Mucosa of stomach (tissue), 1 donor: Measurements from ENCODE around the gene PCDHA5.
"Not testable (repeated sequence)": the region's sequence is repeated elsewhere in the genome, so short reads cannot be mapped to it uniquely, and the experiment has no call there.

Source experiments
- H3K27me3 ChIP-seq: one replicate; pipeline ENCODE4 v1.7.0; 2013; ENCODE audit warnings: mild to moderate bottlenecking, low read length; ENCODE audit not compliant: control insufficient read depth, insufficient read depth
- H3K36me3 ChIP-seq: one replicate; pipeline ENCODE4 v1.7.0; 2013; ENCODE audit warnings: low read length; ENCODE audit not compliant: control insufficient read depth, insufficient read depth
- H3K4me1 ChIP-seq: one replicate; pipeline ENCODE4 v1.7.0; 2013; ENCODE audit warnings: mild to moderate bottlenecking, low read length; ENCODE audit not compliant: control insufficient read depth, insufficient read depth
- H3K4me3 ChIP-seq: one replicate; pipeline ENCODE4 v1.7.0; 2013; ENCODE audit warnings: low read length
- H3K9ac ChIP-seq: one replicate; pipeline ENCODE4 v1.7.0; 2013; ENCODE audit warnings: mild to moderate bottlenecking, low read length, moderate library complexity
- H3K9me3 ChIP-seq: one replicate; pipeline ENCODE4 v1.7.0; 2013; ENCODE audit warnings: mild to moderate bottlenecking, low read length, moderate library complexity; ENCODE audit not compliant: control insufficient read depth
- donor health status: Pancreatic carcinoma.

Gene PCDHA5

GRCh38 chr5:140801494-140801841 is 19.9 kb upstream of the PCDHA5 start:
- Histone ChIP-seq H3K4me3 (no peak overlapping the region), H3K9ac (no peak overlapping the region), H3K27me3 (no peaks in the 10 kb centered on the region), H3K9me3 (no peaks in the 10 kb centered on the region), H3K36me3 (no peaks in the 10 kb centered on the region), H3K4me1 (no peaks in the 10 kb centered on the region)

- H3K4me1 ChIP-seq, H3K27me3 ChIP-seq, H3K36me3 ChIP-seq, H3K9me3 ChIP-seq, H3K4me3 ChIP-seq, H3K9ac ChIP-seq: not testable (repeated sequence)
Observed at GRCh38 chr5:140802381-140802780, 19.0 kb upstream of the PCDHA5 start.

- Histone ChIP-seq H3K9me3 (no peaks in the 10 kb centered on the region), H3K9ac (no peak overlapping the region), H3K4me1 (no peaks in the 10 kb centered on the region), H3K4me3 (no peak overlapping the region), H3K36me3 (no peaks in the 10 kb centered on the region), H3K27me3 (no peaks in the 10 kb centered on the region)
Observed at GRCh38 chr5:140802781-140803271, 18.6 kb upstream of the PCDHA5 start.

GRCh38 chr5:140806834-140807775 is 14.3 kb upstream of the PCDHA5 start, which contains the start of gene PCDHA4:
TSS of gene PCDHA4 (plus strand) at chr5:140807068.
- Histone ChIP-seq H3K4me3 (no peak within 1 kb of the TSS), H3K9me3 (no peaks in the 10 kb centered on the region), H3K4me1 (no peaks in the 10 kb centered on the region), H3K9ac (no peak within 1 kb of the TSS), H3K27me3 (no peaks in the 10 kb centered on the region), H3K36me3 (no peaks in the 10 kb centered on the region)

- H3K4me3 ChIP-seq, H3K9ac ChIP-seq, H3K9me3 ChIP-seq, H3K27me3 ChIP-seq, H3K36me3 ChIP-seq, H3K4me1 ChIP-seq: not testable (repeated sequence)
Observed at GRCh38 chr5:140808241-140808888, 13.0 kb upstream of the PCDHA5 start.

GRCh38 chr5:140808889-140809291 is 12.5 kb upstream of the PCDHA5 start:
- Histone ChIP-seq H3K4me3 (no peak overlapping the region), H3K36me3 (no peaks in the 10 kb centered on the region), H3K27me3 (no peaks in the 10 kb centered on the region), H3K4me1 (no peaks in the 10 kb centered on the region), H3K9ac (no peak overlapping the region), H3K9me3 (no peaks in the 10 kb centered on the region)

GRCh38 chr5:140822281-140822629 is 842 bp downstream of the PCDHA5 start:
- Histone ChIP-seq H3K4me1 (no peaks in the 10 kb centered on the region), H3K27me3 (no peaks in the 10 kb centered on the region), H3K9ac (no peak overlapping the region), H3K36me3 (no peaks in the 10 kb centered on the region), H3K9me3 (no peaks in the 10 kb centered on the region), H3K4me3 (no peak overlapping the region)

GRCh38 chr5:140822969-140823368 is 1.6 kb downstream of the PCDHA5 start:
- not testable (repeated sequence) for H3K9ac ChIP-seq, H3K27me3 ChIP-seq, H3K36me3 ChIP-seq, H3K4me1 ChIP-seq, H3K4me3 ChIP-seq, H3K9me3 ChIP-seq

GRCh38 chr5:140823475-140823874 is 2.1 kb downstream of the PCDHA5 start:
- Histone ChIP-seq H3K27me3 (no peaks in the 10 kb centered on the region), H3K4me1 (no peaks in the 10 kb centered on the region), H3K36me3 (no peaks in the 10 kb centered on the region), H3K9ac (no peak overlapping the region), H3K9me3 (no peaks in the 10 kb centered on the region), H3K4me3 (no peak overlapping the region)

GRCh38 chr5:140827704-140828361 is 6.4 kb downstream of the PCDHA5 start, which contains the start of gene PCDHA6:
TSS of gene PCDHA6 (plus strand) at chr5:140827960. CDS start at chr5:140828092, 132 bp downstream.
- Histone ChIP-seq H3K4me1 (no peaks in the 10 kb centered on the region), H3K36me3 (no peaks in the 10 kb centered on the region), H3K27me3 (no peaks in the 10 kb centered on the region), H3K4me3 (no peak within 1 kb of the TSS), H3K9me3 (no peaks in the 10 kb centered on the region), H3K9ac (no peak within 1 kb of the TSS)

- H3K4me3 ChIP-seq: no peak overlapping the region
- H3K4me1 ChIP-seq: no peaks in the 10 kb centered on the region
- no peaks in the 10 kb centered on the region for H3K36me3 ChIP-seq
- H3K9me3 ChIP-seq: no peaks in the 10 kb centered on the region
- no peaks in the 10 kb centered on the region for H3K27me3 ChIP-seq
- H3K9ac ChIP-seq: no peak overlapping the region
Observed at GRCh38 chr5:140828362-140828737, 6.9 kb downstream of the PCDHA5 start.
